OCI-LY1 (cell line): ENCODE data around the gene EPAS1.

Source experiments
- H2AFZ ChIP-seq: fragments of 200-600 bp; sonication (generic), shearing (Covaris generic); 2 replicates; pipeline ENCODE4 v1.6.0; 2014; ENCODE audit warnings: antibody characterized with exemption, mild to moderate bottlenecking, low read length
- H3F3A ChIP-seq: fragments of 200-600 bp; sonication (generic), shearing (Covaris generic); 2 replicates; pipeline ENCODE4 v1.6.0; 2014; ENCODE audit warnings: mild to moderate bottlenecking, antibody characterized with exemption, low read length, moderate library complexity; ENCODE audit not compliant: insufficient read depth
- H3K27ac ChIP-seq: fragments of 200-600 bp; sonication (generic); 2 replicates; pipeline ENCODE4 v1.5.1; 2014; ENCODE audit warnings: low read length, mixed run types, mild to moderate bottlenecking, low read depth; ENCODE audit not compliant: poor library complexity, severe bottlenecking
- H3K27me3 ChIP-seq: fragments of 200-600 bp; sonication (generic); 2 replicates; pipeline ENCODE4 v1.6.0; 2014; ENCODE audit warnings: antibody characterized with exemption, mild to moderate bottlenecking, low read length, moderate library complexity; ENCODE audit not compliant: insufficient read depth
- H3K36me3 ChIP-seq: fragments of 200-600 bp; sonication (generic); 2 replicates; pipeline ENCODE4 v1.6.1; 2014; ENCODE audit warnings: mild to moderate bottlenecking, antibody characterized with exemption, low read length, moderate library complexity, mixed read lengths; ENCODE audit not compliant: insufficient read depth
- H3K4me1 ChIP-seq: fragments of 200-600 bp; sonication (generic); 2 replicates; pipeline ENCODE4 v1.5.1; 2014; ENCODE audit warnings: mild to moderate bottlenecking, low read length, moderate library complexity; ENCODE audit not compliant: insufficient read depth, severe bottlenecking
- H3K4me2 ChIP-seq: fragments of 200-600 bp; sonication (generic), shearing (Covaris generic); 2 replicates; pipeline ENCODE4 v1.6.1; 2014; ENCODE audit warnings: low read length
- H3K4me3 ChIP-seq: fragments of 200-600 bp; sonication (generic); 2 replicates; pipeline ENCODE4 v1.5.1; 2014; ENCODE audit warnings: low read length, low read depth, mild to moderate bottlenecking, mixed read lengths; ENCODE audit not compliant: poor library complexity, severe bottlenecking
- H3K79me2 ChIP-seq: fragments of 200-600 bp; shearing (Covaris generic); 2 replicates; pipeline ENCODE4 v1.6.1; 2016; ENCODE audit warnings: mixed run types, low read length, mixed read lengths; ENCODE audit not compliant: insufficient read depth
- H3K9ac ChIP-seq: fragments of 200-600 bp; sonication (generic), shearing (Covaris generic); 2 replicates; pipeline ENCODE4 v1.6.1; 2014; ENCODE audit warnings: mild to moderate bottlenecking, low read length, mixed read lengths
- H3K9me2 ChIP-seq: fragments of 200-600 bp; sonication (generic), shearing (Covaris generic); 2 replicates; pipeline ENCODE4 v1.6.1; 2014; ENCODE audit warnings: low read depth, mild to moderate bottlenecking, low read length, mixed read lengths
- H3K9me3 ChIP-seq: fragments of 200-600 bp; shearing (Covaris generic); 2 replicates; pipeline ENCODE4 v1.6.1; 2014; ENCODE audit warnings: low read length, mixed read lengths
- H4K20me1 ChIP-seq: fragments of 200-600 bp; sonication (generic), shearing (Covaris generic); 2 replicates; pipeline ENCODE4 v1.6.0; 2016; ENCODE audit warnings: mild to moderate bottlenecking, low read length; ENCODE audit not compliant: insufficient read depth
- EZH2 ChIP-seq: fragments of 200-600 bp; sonication (generic), shearing (Covaris generic); IDR thresholded peaks from 2 replicates; pipeline ENCODE4 v1.8.0; 2017; ENCODE audit warnings: borderline replicate concordance, mixed run types, mild to moderate bottlenecking, antibody characterized with exemption, low read length, moderate library complexity, mixed read lengths
- TF ChIP-seq, protein P1 (sequence below): fragments of 200-600 bp; sonication (generic), shearing (Covaris generic); IDR thresholded peaks from 2 replicates; pipeline ENCODE4 v1.5.1; 2017; ENCODE audit warnings: mild to moderate bottlenecking, antibody characterized with exemption, low read length, moderate library complexity, mixed read lengths

Gene EPAS1

DNA sequence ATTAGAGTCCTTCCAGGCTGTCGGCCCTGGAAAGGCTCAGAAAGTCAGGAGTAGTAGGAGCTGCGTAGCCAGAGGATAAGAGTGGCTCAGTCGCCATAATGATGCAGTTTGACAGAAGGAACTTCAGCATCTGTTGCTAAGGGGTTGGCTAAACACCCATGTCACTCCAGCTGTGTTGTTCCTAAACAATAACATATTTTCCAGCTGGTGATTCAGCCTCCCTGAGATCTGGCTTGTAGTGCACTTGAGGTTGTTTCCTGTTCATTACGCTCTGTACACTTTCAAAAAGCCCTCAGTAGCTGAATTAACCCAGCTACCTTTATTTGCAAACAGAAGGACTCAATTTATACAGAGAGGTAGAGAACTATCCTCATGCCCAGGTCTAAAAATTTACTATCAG lies 39.7 kb upstream of the EPAS1 start:
- Histone ChIP-seq H3K27me3 (no peaks in the 10 kb centered on the region), H3K9ac (no peak overlapping the region), H3K4me1 (no peaks in the 10 kb centered on the region), H3K4me3 (no peak overlapping the region), H3K9me2 (no peaks in the 10 kb centered on the region), H3F3A (no peaks in the 10 kb centered on the region), H2AFZ (no peak overlapping the region), H3K4me2 (no peak overlapping the region), H3K9me3 (no peaks in the 10 kb centered on the region), H4K20me1 (no peaks in the 10 kb centered on the region), H3K79me2 (no peaks in the 10 kb centered on the region), H3K36me3 (no peaks in the 10 kb centered on the region), H3K27ac (no peak overlapping the region)
- TF ChIP-seq, protein P1, sequence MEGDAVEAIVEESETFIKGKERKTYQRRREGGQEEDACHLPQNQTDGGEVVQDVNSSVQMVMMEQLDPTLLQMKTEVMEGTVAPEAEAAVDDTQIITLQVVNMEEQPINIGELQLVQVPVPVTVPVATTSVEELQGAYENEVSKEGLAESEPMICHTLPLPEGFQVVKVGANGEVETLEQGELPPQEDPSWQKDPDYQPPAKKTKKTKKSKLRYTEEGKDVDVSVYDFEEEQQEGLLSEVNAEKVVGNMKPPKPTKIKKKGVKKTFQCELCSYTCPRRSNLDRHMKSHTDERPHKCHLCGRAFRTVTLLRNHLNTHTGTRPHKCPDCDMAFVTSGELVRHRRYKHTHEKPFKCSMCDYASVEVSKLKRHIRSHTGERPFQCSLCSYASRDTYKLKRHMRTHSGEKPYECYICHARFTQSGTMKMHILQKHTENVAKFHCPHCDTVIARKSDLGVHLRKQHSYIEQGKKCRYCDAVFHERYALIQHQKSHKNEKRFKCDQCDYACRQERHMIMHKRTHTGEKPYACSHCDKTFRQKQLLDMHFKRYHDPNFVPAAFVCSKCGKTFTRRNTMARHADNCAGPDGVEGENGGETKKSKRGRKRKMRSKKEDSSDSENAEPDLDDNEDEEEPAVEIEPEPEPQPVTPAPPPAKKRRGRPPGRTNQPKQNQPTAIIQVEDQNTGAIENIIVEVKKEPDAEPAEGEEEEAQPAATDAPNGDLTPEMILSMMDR, result no peak
- no peak for TF ChIP-seq EZH2

DNA sequence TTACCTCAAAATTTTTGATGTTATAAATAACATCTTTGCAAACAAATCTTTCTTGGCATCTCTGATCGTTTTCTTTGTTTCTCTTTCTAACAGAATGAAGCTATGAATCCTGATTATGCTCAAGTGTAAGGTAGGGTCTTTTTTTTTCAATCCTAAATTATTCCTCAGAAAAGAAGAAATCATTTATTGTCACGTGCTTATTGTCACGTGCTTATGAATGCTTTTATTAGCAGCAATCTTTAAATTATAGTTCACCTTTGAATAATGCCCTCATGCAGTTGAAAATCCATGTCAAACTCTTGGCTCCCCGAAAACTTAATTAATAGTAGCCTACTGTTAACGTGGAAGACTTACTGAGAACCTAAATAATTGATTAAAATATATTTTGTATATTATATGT lies 39.2 kb upstream of the EPAS1 start:
- no peaks in the 10 kb centered on the region for H3K36me3 ChIP-seq
- no peak overlapping the region for H2AFZ ChIP-seq
- H3K27me3 ChIP-seq, result no peaks in the 10 kb centered on the region
- TF ChIP-seq, protein P1, result no peak
- TF ChIP-seq EZH2, result no peak
- no peaks in the 10 kb centered on the region for H3K79me2 ChIP-seq
- no peaks in the 10 kb centered on the region for H3K9me2 ChIP-seq
- H3K4me1 ChIP-seq, result no peaks in the 10 kb centered on the region
- H4K20me1 ChIP-seq, result no peaks in the 10 kb centered on the region
- H3F3A ChIP-seq, result no peaks in the 10 kb centered on the region
- no peak overlapping the region for H3K27ac ChIP-seq
- H3K9ac ChIP-seq, result no peak overlapping the region
- H3K9me3 ChIP-seq, result no peaks in the 10 kb centered on the region
- no peak overlapping the region for H3K4me2 ChIP-seq
- no peak overlapping the region for H3K4me3 ChIP-seq

DNA sequence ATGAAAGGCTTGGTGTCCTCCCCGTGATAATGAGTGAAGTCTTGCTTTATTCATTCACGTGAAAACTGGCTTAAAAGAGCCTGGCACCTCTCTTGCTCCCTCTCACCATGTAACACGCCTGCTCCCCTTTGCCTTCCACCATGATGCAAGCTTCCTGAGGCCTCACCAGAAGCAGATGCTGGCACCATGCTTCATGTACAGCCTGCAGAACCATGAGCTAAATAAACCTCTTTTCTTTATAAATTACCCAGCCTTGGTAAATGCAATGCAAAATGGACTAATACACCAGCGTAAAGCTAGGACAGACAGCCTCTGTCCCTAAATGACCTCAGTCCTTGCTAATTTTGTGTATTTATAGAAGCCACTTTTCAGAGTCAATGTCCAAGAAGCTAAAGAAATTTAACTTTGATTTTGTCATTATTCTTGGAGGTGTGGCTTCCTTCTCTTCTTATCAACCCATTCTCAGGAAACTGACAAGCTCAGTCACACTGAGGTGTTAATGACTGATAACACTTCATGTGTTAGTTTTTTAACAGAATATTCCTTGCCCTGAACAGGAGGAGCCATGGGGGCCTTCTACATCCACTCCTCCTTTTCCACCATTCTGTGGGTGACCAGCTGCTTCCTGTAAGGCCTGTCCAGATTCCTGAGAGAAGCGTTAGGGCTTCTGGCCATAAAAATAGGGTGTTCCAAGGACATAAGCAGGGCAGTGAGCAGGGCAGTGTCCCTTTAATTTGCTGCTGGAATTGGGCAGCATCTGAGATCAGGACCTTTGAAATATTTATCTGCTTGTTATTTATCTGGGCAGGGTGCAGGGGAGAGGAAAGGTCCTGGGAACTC lies 38.0 kb upstream of the EPAS1 start:
- Histone ChIP-seq H3K27ac (no peak overlapping the region), H3K9me3 (no peaks in the 10 kb centered on the region), H3K9me2 (no peaks in the 10 kb centered on the region), H2AFZ (no peak overlapping the region), H3K4me2 (no peak overlapping the region), H3K4me1 (no peaks in the 10 kb centered on the region), H3K4me3 (no peak overlapping the region), H3K27me3 (no peaks in the 10 kb centered on the region), H4K20me1 (no peaks in the 10 kb centered on the region), H3K9ac (no peak overlapping the region), H3F3A (no peaks in the 10 kb centered on the region), H3K79me2 (no peaks in the 10 kb centered on the region), H3K36me3 (no peaks in the 10 kb centered on the region)
- TF ChIP-seq, protein P1, result no peak
- TF ChIP-seq EZH2, result no peak
